Heart right ventricle (tissue), 16 donors: ENCODE measurements around the gene OR2V2. TPM values are rescaled to one million over a fixed set of nuclear protein-coding genes. Genes with fewer than 3 reads are reported as not detected.

Source experiments
- ATAC-seq, 8 donors: fragments of 200-7000 bp; cut with Tn5 transposase; one replicate each; pipeline ENCODE4 v1.9.1; 2020; ENCODE audit warnings: mild to moderate bottlenecking in 8 of 8, moderate library complexity in 8 of 8, moderate number of reproducible peaks in 1 of 8
- DNase-seq, 2 donors: peaks; one replicate each; pipeline ENCODE4 v3.0.0-alpha.2; 2020
- H3K27ac ChIP-seq, 10 donors: fragments of 200-600 bp; sonication (generic) in 2 of 10; one replicate each; pipeline versions ENCODE4 v1.5.0 to v1.8.0; 2020 to 2022; ENCODE audit warnings: mild to moderate bottlenecking in 3 of 10
- H3K27me3 ChIP-seq, 7 donors: fragments of 200-600 bp; one replicate each; pipeline ENCODE4 v1.8.0; 2021 to 2022; ENCODE audit warnings: mild to moderate bottlenecking in 2 of 7
- H3K36me3 ChIP-seq, 9 donors: fragments of 200-600 bp; sonication (generic) in 1 of 9; one replicate each; pipeline versions ENCODE4 v1.5.0 to v1.8.0; 2020 to 2022; ENCODE audit warnings: mild to moderate bottlenecking in 2 of 9
- H3K4me1 ChIP-seq, 9 donors: fragments of 200-600 bp; sonication (generic) in 1 of 9; one replicate each; pipeline versions ENCODE4 v1.5.0 to v1.8.0; 2020 to 2022; ENCODE audit warnings: mild to moderate bottlenecking in 4 of 9
- H3K4me3 ChIP-seq, 10 donors: fragments of 200-600 bp; sonication (generic) in 2 of 10; one replicate each; pipeline versions ENCODE4 v1.5.0 to v1.8.0; 2020 to 2022; ENCODE audit warnings: mild to moderate bottlenecking in 7 of 10, moderate library complexity in 2 of 10
- H3K9me3 ChIP-seq, 11 donors: fragments of 200-600 bp in 10 of 11; sonication (generic) in 2 of 11; one replicate each; pipeline versions ENCODE4 v1.5.0 to v1.8.0; 2013 to 2022; ENCODE audit warnings: mild to moderate bottlenecking in 2 of 11, control low read depth in 1 of 11, moderate library complexity in 1 of 11
- CTCF ChIP-seq, 9 donors: fragments of 200-600 bp; sonication (generic) in 2 of 9; IDR thresholded peaks; one replicate each; pipeline versions ENCODE4 v1.5.0 to v1.8.0; 2021 to 2022; ENCODE audit warnings: antibody characterized with exemption in 9 of 9, mild to moderate bottlenecking in 5 of 9, moderate library complexity in 1 of 9
- WGBS, 2 donors: extraction: QIAGEN DNeasy Blood & Tissue Kit; methylation state at CpG; one replicate each; pipeline ENCODE4 v1.1.7; 2013; ENCODE audit warnings: inconsistent platforms in 1 of 2; 5-methylcytosine and 5-hydroxymethylcytosine counted together
- intact Hi-C, 10 donors: fragments of 100-400 bp; cut with DNase I; formaldehyde crosslinking; loops; one replicate each; pipeline versions ENCODE4 v1.11.1 to v1.14.2; 2022
- polyA plus RNA-seq, 2 donors: library from polyadenylated mRNA; stranded (reverse); fragments of 200-250 nt; gene quantifications; one replicate each; pipeline ENCODE4 v1.2.3, GENCODE V29; 2013
- total RNA-seq, 10 donors: library from RNA; stranded (reverse); fragmentation: NEBNext Ultra II Directional in 3 of 10; extraction: Animal tissue kit (Norgen Biotek cat#: 25700) in 3 of 10; gene quantifications; one replicate each; pipeline versions ENCODE4 v1.2.1 to v1.2.4, GENCODE V29; 2021 to 2023
- donor health status: Arrhythmogenic right ventricular cardiomyopathy.
- donor health status: ischemic (EF 13 %, LVEDD 7.1; RV severe dilation, severe dysfunction).
- donor health status: healthy with polysubstance abuse.
- donor health status: DM: no; HTN: yes; CAD: no.
- donor health status: DM: no; HTN: no; CAD: no.
- donor health status: ischemic (EF 25% LVEDD 6.9; RV normal size, moderate dysfunction).
- donor health status: ischemic (EF 25% LVEDD 5.7; RV mildly dilated, moderate dysfunction).
- donor health status: healthy.
- donor health status: DM: yes; HTN: yes; CAD: no.
- donor health status: Ischemic cardiomyopathy.
- donor health status: ischemic (EF 35%, LVEDD 5.7; RV mildly dilated, moderate dysfunction).
- donor health status: nonischemic (EF 11% LVEDD 7.7; RV severe dilation, severe dysfunction).
- donor health status: DM: yes; HTN: yes; CAD: no.
- donor health status: PGD.
- donor health status: ischemic (EF 29% LVEDD 5.4; RV normal size, mild dysfunction).
- donor health status: nonischemic (EF 23%, LVEDD 6.1; RV moderate dilation, normal function).

The OR2V2 gene
- total and polyA plus RNA-seq, 12 donors: not detected

- Histone ChIP-seq H3K36me3 (no peaks in the 10 kb centered on the region), H3K27ac (no peak overlapping the region), H3K4me1 (peaks cover 0 to 28% (median 15%) of the 10 kb centered on the region in 9 donors), H3K9me3 (no peaks in the 10 kb centered on the region), H3K4me3 (peak overlapping the region in 1 of 10 donors; percentile 14), H3K27me3 (peaks cover 12 to 100% (median 98%) of the 10 kb centered on the region in 7 donors)
- TF ChIP-seq CTCF (IDR thresholded peaks at IDR 0.05): no peak
- WGBS, 2 donors: 17 to 25% methylated on average over 33 of the region's 33 CpGs
- ATAC-seq (no peak), DNase-seq (no peak)
- intact Hi-C loops: no loop called here
These were observed 22.9 kb downstream of the OR2V2 start for GRCh38 chr5:181170237-181170825.

DNA sequence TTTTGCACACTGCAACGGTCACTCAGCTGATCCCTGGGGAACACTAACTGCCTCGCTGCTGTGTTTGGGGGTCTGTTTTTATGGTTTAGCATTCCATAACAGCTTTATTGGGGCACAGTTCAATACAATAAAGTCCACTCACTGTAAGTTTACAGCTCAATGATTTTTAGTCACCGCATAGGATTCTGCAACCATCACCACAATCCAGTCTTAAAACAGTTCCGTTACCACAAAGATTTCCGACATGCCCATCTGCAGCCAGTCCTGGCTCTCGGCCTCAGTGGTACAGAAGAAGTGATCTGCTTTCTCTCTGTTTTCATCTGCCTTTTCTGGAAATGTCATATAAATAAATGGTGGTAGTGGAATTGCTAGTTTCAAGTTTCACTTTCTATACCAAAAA lies 23.6 kb downstream of the OR2V2 start:
- ATAC-seq (no peak), DNase-seq (no peak)
- H3K9me3 ChIP-seq: no peaks in the 10 kb centered on the region
- no peak overlapping the region for H3K4me3 ChIP-seq
- H3K27ac ChIP-seq: no peak overlapping the region
- H3K4me1 ChIP-seq: peaks cover 0 to 28% (median 15%) of the 10 kb centered on the region in 9 donors
- intact Hi-C loops: no loop called here
- TF ChIP-seq CTCF (IDR thresholded peaks at IDR 0.05): no peak
- 56 to 61% methylated on average over 6 of the region's 6 CpGs for WGBS, 2 donors
- H3K27me3 ChIP-seq: peaks cover 12 to 100% (median 96%) of the 10 kb centered on the region in 7 donors
- no peaks in the 10 kb centered on the region for H3K36me3 ChIP-seq

DNA sequence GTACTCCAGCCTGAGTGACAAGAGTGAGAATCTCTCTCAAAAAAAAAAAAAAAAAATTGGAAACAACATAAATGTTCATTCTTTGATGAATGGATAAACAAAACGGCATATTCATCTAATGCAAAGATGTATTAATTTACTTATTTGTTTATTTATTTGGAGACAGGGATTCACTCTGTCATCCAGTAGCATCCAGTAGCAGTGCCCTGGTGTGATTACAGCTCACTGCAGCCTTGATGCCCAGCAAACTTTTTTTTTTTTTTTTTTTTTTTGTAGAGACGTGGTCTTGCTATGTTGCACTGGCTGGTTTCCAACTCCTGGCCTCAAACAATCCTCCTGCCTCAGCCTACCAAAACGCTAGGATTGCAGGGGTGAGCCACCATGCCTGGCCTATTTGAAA lies 24.4 kb downstream of the OR2V2 start:
- no peak for TF ChIP-seq CTCF (IDR thresholded peaks at IDR 0.05)
- peaks cover 0 to 28% (median 15%) of the 10 kb centered on the region in 9 donors for H3K4me1 ChIP-seq
- DNase-seq: no peak
- H3K27ac ChIP-seq: no peak overlapping the region
- intact Hi-C loops: no loop called here
- H3K27me3 ChIP-seq: peaks cover 12 to 100% (median 94%) of the 10 kb centered on the region in 7 donors
- no peaks in the 10 kb centered on the region for H3K9me3 ChIP-seq
- no peaks in the 10 kb centered on the region for H3K36me3 ChIP-seq
- no peak for ATAC-seq
- WGBS, 2 donors: 48 to 49% methylated on average over 3 of the region's 3 CpGs
- no peak overlapping the region for H3K4me3 ChIP-seq

- peaks cover 12 to 98% (median 82%) of the 10 kb centered on the region in 7 donors for H3K27me3 ChIP-seq
These were observed 25.6 kb downstream of the OR2V2 start for GRCh38 chr5:181173027-181173419.

More at GRCh38 chr5:181173027-181173419, 25.6 kb downstream of the OR2V2 start:
- ATAC-seq (peak in 6 of 8 donors; percentile 29 to 76 (median 68)), DNase-seq (no peak)
- peak in 3 of 9 donors; percentile 22 to 28 (median 23) for TF ChIP-seq CTCF (IDR thresholded peaks at IDR 0.05)
- H3K4me3 ChIP-seq: peak overlapping the region in 5 of 10 donors; percentile 9 to 33 (median 15)
- peaks cover 0 to 28% (median 15%) of the 10 kb centered on the region in 9 donors for H3K4me1 ChIP-seq
- H3K27ac ChIP-seq: peak overlapping the region in 8 of 10 donors; percentile 16 to 78 (median 68)
- no peaks in the 10 kb centered on the region for H3K36me3 ChIP-seq
- 15 to 18% methylated on average over 11 of the region's 11 CpGs for WGBS, 2 donors
- intact Hi-C loops: no loop called here
- H3K9me3 ChIP-seq: no peaks in the 10 kb centered on the region
